Right lobe of liver (tissue), 6 donors: ENCODE data around the gene SLC45A2. TPM values are rescaled to one million over a fixed set of nuclear protein-coding genes. Genes with fewer than 3 reads are reported as not detected.

Experiments
- ATAC-seq, 4 donors: fragments of 200-7000 bp; cut with Tn5 transposase; one replicate each; pipeline ENCODE4 v1.9.1; 2020; ENCODE audit warnings: mild to moderate bottlenecking in 4 of 4, moderate library complexity in 4 of 4
- DNase-seq, 3 donors: peaks; one replicate each; pipeline ENCODE4 v3.0.0-alpha.2; 2020
- H3K27ac ChIP-seq, 3 donors: fragments of 200-600 bp; one replicate each; pipeline ENCODE4 v1.8.0; 2022
- H3K27me3 ChIP-seq, 2 donors: fragments of 200-600 bp; one replicate each; pipeline ENCODE4 v1.8.0; 2022
- H3K36me3 ChIP-seq, 4 donors: fragments of 200-600 bp; sonication (generic) in 1 of 4; one replicate each; pipeline versions ENCODE4 v1.5.1 to v1.8.0; 2017 to 2022; ENCODE audit warnings: control low read depth in 1 of 4
- H3K4me1 ChIP-seq, 4 donors: fragments of 200-600 bp; sonication (generic) in 1 of 4; one replicate each; pipeline versions ENCODE4 v1.5.1 to v1.8.0; 2017 to 2022; ENCODE audit warnings: control low read depth in 1 of 4
- H3K4me3 ChIP-seq, 3 donors: fragments of 200-600 bp; one replicate each; pipeline ENCODE4 v1.8.0; 2022
- H3K9me3 ChIP-seq, 4 donors: fragments of 200-600 bp; sonication (generic) in 1 of 4; one replicate each; pipeline versions ENCODE4 v1.5.1 to v1.8.0; 2017 to 2022; ENCODE audit warnings: control low read depth in 1 of 4
- CTCF ChIP-seq, 4 donors: fragments of 200-600 bp in 3 of 4; fragments of 450-650 bp in 1 of 4; IDR thresholded peaks; one replicate each; pipeline versions ENCODE4 v1.5.1 to v1.8.0; 2016 to 2022; ENCODE audit warnings: antibody characterized with exemption in 4 of 4, mild to moderate bottlenecking in 2 of 4
- POLR2A ChIP-seq: fragments of 450-650 bp; IDR thresholded peaks from one replicate; pipeline ENCODE4 v1.6.1; 2017; ENCODE audit warnings: antibody characterized with exemption, mild to moderate bottlenecking
- WGBS: methylation state at CpG from one replicate; pipeline ENCODE4 v1.1.6; 2018; ENCODE audit warnings: low coverage, low lambda C conversion rate; ENCODE audit not compliant: insufficient coverage; ENCODE audit errors: missing lambda C conversion rate; 5-methylcytosine and 5-hydroxymethylcytosine counted together
- intact Hi-C, 2 donors: fragments of 100-400 bp; cut with DNase I; formaldehyde crosslinking; loops; one replicate each; pipeline versions ENCODE4 v1.11.2 to v1.14.1; 2022
- total RNA-seq, 6 experiments: library from RNA; depleted of rRNA in 2 of 6; stranded (reverse); fragments of >200 nt in 2 of 6; fragmentation: NEBNext Ultra II Directional in 3 of 6; extraction: Animal tissue kit (Norgen Biotek cat#: 25700) in 3 of 6; gene quantifications; one replicate each; pipeline versions ENCODE4 v1.1.0 to v1.2.4, GENCODE V29; 2016 to 2023
- donor health status: DM: no; HTN: yes; CAD: no.
- donor health status: DM: no; HTN: no; CAD: no.
- donor health status: DM: no; HTN: no; CAD: no.
- donor health status: DM: no; HTN: yes; CAD: no.
- donor health status: DM: no; HTN: yes; CAD: no.

The SLC45A2 gene
- total RNA-seq, 6 experiments from 2014 or later, result 0.20 to 2.3 (median 0.37) TPM

- Histone ChIP-seq H3K4me1 (no peaks in the 10 kb centered on the region), H3K36me3 (no peaks in the 10 kb centered on the region), H3K27me3 (no peaks in the 10 kb centered on the region), H3K4me3 (no peak overlapping the region), H3K9me3 (no peaks in the 10 kb centered on the region), H3K27ac (no peak overlapping the region)
- 69% methylated on average over 2 of the region's 2 CpGs for WGBS
- ATAC-seq (no peak), DNase-seq (no peak)
- TF ChIP-seq POLR2A (no peak), CTCF (IDR thresholded peaks at IDR 0.05) (no peak)
- intact Hi-C loops, result no loop called here
These were observed 11.2 kb downstream of the SLC45A2 start for GRCh38 chr5:33973271-33973670.

- no peaks in the 10 kb centered on the region for H3K36me3 ChIP-seq
- DNase-seq, result no peak
- H3K27me3 ChIP-seq, result no peaks in the 10 kb centered on the region
- H3K4me3 ChIP-seq, result no peak overlapping the region
- intact Hi-C loops, result no loop called here
- TF ChIP-seq POLR2A (no peak), CTCF (IDR thresholded peaks at IDR 0.05) (peak; percentile 20 to 64 (median 48))
- peak; percentile 59 to 69 (median 66) for ATAC-seq
- 69% methylated on average over 8 of the region's 10 CpGs for WGBS
- no peak overlapping the region for H3K27ac ChIP-seq
- no peaks in the 10 kb centered on the region for H3K9me3 ChIP-seq
- H3K4me1 ChIP-seq, result no peaks in the 10 kb centered on the region
These were observed 14.7 kb downstream of the SLC45A2 start for GRCh38 chr5:33969572-33970452.

GRCh38 chr5:33968211-33969005 is 16.1 kb downstream of the SLC45A2 start:
- 50% methylated on average over 3 of the region's 3 CpGs for WGBS
- no peak overlapping the region for H3K27ac ChIP-seq
- no peaks in the 10 kb centered on the region for H3K4me1 ChIP-seq
- TF ChIP-seq CTCF (IDR thresholded peaks at IDR 0.05) (no peak), POLR2A (no peak)
- DNase-seq (no peak), ATAC-seq (no peak)
- intact Hi-C loops, result no loop called here
- H3K9me3 ChIP-seq, result no peaks in the 10 kb centered on the region
- no peak overlapping the region for H3K4me3 ChIP-seq
- no peaks in the 10 kb centered on the region for H3K27me3 ChIP-seq
- no peaks in the 10 kb centered on the region for H3K36me3 ChIP-seq

GRCh38 chr5:33966805-33967204 is 17.7 kb downstream of the SLC45A2 start:
- DNase-seq, result no peak
- WGBS, result 75% methylated on average over 2 of the region's 2 CpGs
- no peak overlapping the region for H3K27ac ChIP-seq
- no peaks in the 10 kb centered on the region for H3K9me3 ChIP-seq
- H3K27me3 ChIP-seq, result no peaks in the 10 kb centered on the region
- TF ChIP-seq POLR2A (no peak), CTCF (IDR thresholded peaks at IDR 0.05) (no peak)
- H3K4me3 ChIP-seq, result no peak overlapping the region
- H3K36me3 ChIP-seq, result no peaks in the 10 kb centered on the region
- ATAC-seq, result no peak
- intact Hi-C loops, result no loop called here
- no peaks in the 10 kb centered on the region for H3K4me1 ChIP-seq
